Spleen (tissue), 11 donors: ENCODE results near the gene TTC23. TPM values are rescaled to one million over a fixed set of nuclear protein-coding genes. Genes with fewer than 3 reads are reported as not detected.
A peak's percentile ranks its signal among the peaks of the same experiment; 100 is the strongest.

ENCODE experiments used
- DNase-seq: peaks from one replicate; pipeline ENCODE4 v3.0.0-alpha.2; 2020
- H3K27ac ChIP-seq, 8 donors: fragments of 200-600 bp; sonication (generic) in 7 of 8; 1 replicate in 4 of 8; 2 replicates in 4 of 8; pipeline versions ENCODE4 v1.5.0 to v1.8.0; 2016 to 2021; ENCODE audit warnings: inconsistent platforms in 4 of 8, mild to moderate bottlenecking in 4 of 8, moderate library complexity in 1 of 8
- H3K27me3 ChIP-seq, 7 donors: fragments of 200-600 bp; sonication (generic) in 6 of 7; replicated peaks in 1 of 7; 1 replicate in 4 of 7; 2 replicates in 3 of 7; pipeline versions ENCODE4 v1.5.0 to v1.8.0; 2016 to 2021; ENCODE audit warnings: inconsistent platforms in 3 of 7, mild to moderate bottlenecking in 1 of 7
- H3K36me3 ChIP-seq, 6 donors: fragments of 200-600 bp; sonication (generic) in 5 of 6; 1 replicate in 4 of 6; 2 replicates in 2 of 6; pipeline versions ENCODE4 v1.5.0 to v1.8.0; 2016 to 2021; ENCODE audit warnings: inconsistent platforms in 2 of 6
- H3K4me1 ChIP-seq, 6 donors: fragments of 200-600 bp; sonication (generic) in 5 of 6; 1 replicate in 3 of 6; 2 replicates in 3 of 6; pipeline versions ENCODE4 v1.5.0 to v1.8.0; 2016 to 2021; ENCODE audit warnings: inconsistent platforms in 3 of 6
- H3K4me3 ChIP-seq, 8 donors: fragments of 200-600 bp; sonication (generic) in 7 of 8; 1 replicate in 4 of 8; 2 replicates in 4 of 8; pipeline versions ENCODE4 v1.5.0 to v1.8.0; 2016 to 2021; ENCODE audit warnings: inconsistent platforms in 4 of 8, mild to moderate bottlenecking in 4 of 8, moderate library complexity in 2 of 8
- H3K9me3 ChIP-seq, 8 donors: fragments of 200-600 bp; sonication (generic) in 7 of 8; 1 replicate in 4 of 8; 2 replicates in 4 of 8; pipeline versions ENCODE4 v1.5.0 to v1.8.0; 2016 to 2021; ENCODE audit warnings: inconsistent platforms in 4 of 8
- CTCF ChIP-seq, 11 experiments: fragments of 200-600 bp in 7 of 11; fragments of 450-650 bp in 4 of 11; sonication (generic) in 4 of 11; IDR thresholded peaks in 8 of 11; conservative IDR thresholded peaks in 3 of 11; 1 replicate in 7 of 11; 2 replicates in 4 of 11; pipeline versions ENCODE4 v1.4.0 to v1.8.0; 2016 to 2021; ENCODE audit warnings: antibody characterized with exemption in 11 of 11, inconsistent platforms in 4 of 11, mild to moderate bottlenecking in 1 of 11
- POLR2A ChIP-seq, 3 donors: fragments of 450-650 bp; IDR thresholded peaks; one replicate each; pipeline ENCODE4 v1.5.1; 2017; ENCODE audit warnings: antibody characterized with exemption in 3 of 3, mild to moderate bottlenecking in 1 of 3
- POLR2AphosphoS5 ChIP-seq, 3 donors: sonication (generic); formaldehyde crosslinking; IDR thresholded peaks; one replicate each; pipeline ENCODE4 v1.5.1; 2017; ENCODE audit warnings: antibody characterized with exemption in 3 of 3
- WGBS, 5 donors: extraction: QIAGEN DNeasy Blood & Tissue Kit in 3 of 5; methylation state at CpG; one replicate each; pipeline versions ENCODE4 v1.1.5 to v1.1.7; 2013 to 2018; 5-methylcytosine and 5-hydroxymethylcytosine counted together
- intact Hi-C: fragments of 100-400 bp; cut with DNase I; formaldehyde crosslinking; loops from one replicate; pipeline ENCODE4 v1.15.0; 2023; ENCODE audit warnings: low total_unique reads
- polyA plus RNA-seq, 3 donors: library from polyadenylated mRNA; stranded (reverse); fragments of 200-250 nt; gene quantifications; one replicate each; pipeline ENCODE4 v1.2.1, GENCODE V29; 2013
- total RNA-seq, 7 donors: library from RNA; depleted of rRNA in 3 of 7; stranded (reverse); fragments of >200 nt in 3 of 7; fragmentation: NEBNext Ultra II Directional in 4 of 7; extraction: Animal tissue kit (Norgen Biotek cat#: 25700) in 4 of 7; gene quantifications; one replicate each; pipeline versions ENCODE4 v1.1.0 to v1.2.1, GENCODE V29; 2016 to 2021
- donor health status: healthy with polysubstance abuse.
- donor health status: DM: no; HTN: no; CAD: no; lungs with moderate emphysema.
- donor health status: DM: no; HTN: no; CAD: no.
- donor health status: Bipolar disorder and iron deficiency.
- donor health status: healthy.
- donor health status: DM: no; HTN: no; CAD: no.
- donor health status: DM: yes; HTN: yes; CAD: no.

TTC23 gene
- total and polyA plus RNA-seq, 10 donors, result 3.6 to 17.0 (median 12.0) TPM

- no peaks in the 10 kb centered on the region for H3K4me1 ChIP-seq
- H3K36me3 ChIP-seq, result peaks cover 0 to 55% (median 5%) of the 10 kb centered on the region in 6 donors
- WGBS, 5 donors, result 91 to 97% (median 96%) methylated on average over 6 of the region's 6 CpGs
- no peak overlapping the region for H3K27ac ChIP-seq
- no peak overlapping the region for H3K4me3 ChIP-seq
- TF ChIP-seq CTCF (IDR thresholded peaks at IDR 0.05 in 8 of 11, conservative IDR thresholded peaks at IDR 0.05 in 3 of 11) (no peak), POLR2AphosphoS5 (IDR thresholded peaks at IDR 0.05) (no peak), POLR2A (IDR thresholded peaks at IDR 0.05) (no peak)
- intact Hi-C loops, result no loop called here
- H3K27me3 ChIP-seq, result no peaks in the 10 kb centered on the region
- no peaks in the 10 kb centered on the region for H3K9me3 ChIP-seq
- DNase-seq, result no peak
These were observed 24.8 kb downstream of the TTC23 start for GRCh38 chr15:99224372-99225214.

GRCh38 chr15:99213187-99213811 lies 36.1 kb downstream of the TTC23 start:
- Histone ChIP-seq H3K9me3 (no peaks in the 10 kb centered on the region), H3K36me3 (peaks cover 0 to 29% (median 8%) of the 10 kb centered on the region in 6 donors), H3K4me1 (no peaks in the 10 kb centered on the region), H3K27me3 (no peaks in the 10 kb centered on the region), H3K4me3 (no peak overlapping the region), H3K27ac (no peak overlapping the region)
- TF ChIP-seq CTCF (IDR thresholded peaks at IDR 0.05 in 8 of 11, conservative IDR thresholded peaks at IDR 0.05 in 3 of 11) (peak; percentile 50 to 87 (median 75)), POLR2A (IDR thresholded peaks at IDR 0.05) (no peak), POLR2AphosphoS5 (IDR thresholded peaks at IDR 0.05) (no peak)
- DNase-seq, result peak; percentile 82
- WGBS, 5 donors, result 3 to 15% (median 8%) methylated on average over 1 of the region's 1 CpG
- intact Hi-C loops, result loop anchor here (2.0 kb wide), 1 partner anchor 106 kb away; no protein-coding TSS in a partner anchor

- TF ChIP-seq POLR2A (IDR thresholded peaks at IDR 0.05) (no peak), POLR2AphosphoS5 (IDR thresholded peaks at IDR 0.05) (no peak), CTCF (IDR thresholded peaks at IDR 0.05 in 8 of 11, conservative IDR thresholded peaks at IDR 0.05 in 3 of 11) (no peak)
- Histone ChIP-seq H3K27ac (no peak overlapping the region), H3K27me3 (no peaks in the 10 kb centered on the region), H3K4me3 (no peak overlapping the region), H3K4me1 (no peaks in the 10 kb centered on the region), H3K36me3 (peaks cover 0 to 20% (median under 1%) of the 10 kb centered on the region in 6 donors), H3K9me3 (no peaks in the 10 kb centered on the region)
- 86 to 96% (median 93%) methylated on average over 7 of the region's 7 CpGs for WGBS, 5 donors
- DNase-seq, result no peak
- intact Hi-C loops, result loop anchor here (2.0 kb wide), 1 partner anchor 106 kb away; no protein-coding TSS in a partner anchor
These were observed 37.0 kb downstream of the TTC23 start for GRCh38 chr15:99212406-99212805.

- TF ChIP-seq POLR2A (IDR thresholded peaks at IDR 0.05) (no peak), POLR2AphosphoS5 (IDR thresholded peaks at IDR 0.05) (no peak), CTCF (IDR thresholded peaks at IDR 0.05 in 8 of 11, conservative IDR thresholded peaks at IDR 0.05 in 3 of 11) (no peak)
- Histone ChIP-seq H3K4me1 (no peaks in the 10 kb centered on the region), H3K36me3 (peaks cover 0 to 16% (median 0%) of the 10 kb centered on the region in 6 donors), H3K4me3 (no peak overlapping the region), H3K9me3 (no peaks in the 10 kb centered on the region), H3K27ac (no peak overlapping the region), H3K27me3 (no peaks in the 10 kb centered on the region)
- intact Hi-C loops, result loop anchor here (2.0 kb wide), 1 partner anchor 105 kb away; no protein-coding TSS in a partner anchor
- 80 to 97% (median 91%) methylated on average over 4 of the region's 4 CpGs for WGBS, 5 donors
- DNase-seq, result no peak
These were observed 37.5 kb downstream of the TTC23 start for GRCh38 chr15:99211926-99212325.
